Stimulated activated CD4-positive, alpha-beta T cell treated with anti-CD3 and anti-CD28 coated beads, Interleukin-15, amount 100 ng/mL, for 24 hours (primary cell): ENCODE results near the gene TCF21.
A peak's percentile ranks its signal among the peaks of the same experiment; 100 is the strongest.
"Not testable (repeated sequence)": the region's sequence is repeated elsewhere in the genome, so short reads cannot be mapped to it uniquely, and the experiment has no call there.

ENCODE experiments used
- DNase-seq: peaks from one replicate; pipeline ENCODE4 v3.0.0-alpha.2; 2020

Gene TCF21

GRCh38 chr6:133890711-133891148, 1.8 kb downstream of the TCF21 start:
- no peak for DNase-seq

GRCh38 chr6:133891149-133891926, 2.4 kb downstream of the TCF21 start:
- DNase-seq = peak; percentile 44

GRCh38 chr6:133891927-133892812, 3.3 kb downstream of the TCF21 start:
- DNase-seq = no peak

- no peak for DNase-seq
These were observed 4.1 kb downstream of the TCF21 start for GRCh38 chr6:133892813-133893691.

- DNase-seq = no peak
These were observed 5.0 kb downstream of the TCF21 start for GRCh38 chr6:133893946-133894345.

GRCh38 chr6:133894369-133894768, 5.5 kb downstream of the TCF21 start:
- DNase-seq = no peak

- no peak for DNase-seq
These were observed 6.0 kb downstream of the TCF21 start for GRCh38 chr6:133894795-133895358.

- DNase-seq = no peak
These were observed 6.8 kb downstream of the TCF21 start for GRCh38 chr6:133895573-133896343.

- no peak for DNase-seq
These were observed 7.4 kb downstream of the TCF21 start for GRCh38 chr6:133896344-133896721.

- no peak for DNase-seq
These were observed 9.3 kb downstream of the TCF21 start for GRCh38 chr6:133898263-133898662.

GRCh38 chr6:133899556-133899955, 10.6 kb downstream of the TCF21 start:
- DNase-seq = no peak

GRCh38 chr6:133903855-133904254, 14.9 kb downstream of the TCF21 start:
- DNase-seq = no peak

- no peak for DNase-seq
These were observed 17.1 kb downstream of the TCF21 start for GRCh38 chr6:133906050-133906449.

GRCh38 chr6:133916650-133917151, 27.8 kb downstream of the TCF21 start:
- DNase-seq = peak; percentile 89

- DNase-seq = no peak
These were observed 28.9 kb downstream of the TCF21 start for GRCh38 chr6:133917781-133918180.

- no peak for DNase-seq
These were observed 29.5 kb downstream of the TCF21 start for GRCh38 chr6:133918208-133918930.

GRCh38 chr6:133919362-133919761, 30.4 kb downstream of the TCF21 start:
- no peak for DNase-seq

- DNase-seq = peak; percentile 80
These were observed 32.4 kb downstream of the TCF21 start for GRCh38 chr6:133921249-133921859.

GRCh38 chr6:133923938-133924593, 35.2 kb downstream of the TCF21 start:
- DNase-seq = peak; percentile 61

GRCh38 chr6:133931221-133931620, 42.3 kb downstream of the TCF21 start:
- not testable (repeated sequence) for DNase-seq
